Measurements from ENCODE around the gene CNOT2. TPM values are rescaled to one million over a fixed set of nuclear protein-coding genes. Genes with fewer than 3 reads are reported as not detected.

Gene CNOT2
- total and polyA plus RNA-seq, 2 donors (not counting 3 experiments of a cell fraction or from before 2014, with no cell fraction given), result 52.2 to 79.7 TPM

GRCh38 chr12:70267550-70267949 is 24.3 kb downstream of the CNOT2 start:
- H2AFZ ChIP-seq (ENCODE audit: low read depth, low read length), result no peak overlapping the region
- no peak for FAIRE-seq
- peaks cover 3% of the 10 kb centered on the region for H3K9me1 ChIP-seq (replicated peaks; ENCODE audit: control insufficient read depth, extremely low read depth, insufficient read depth, low read length)
- POLR2A ChIA-PET, result no interaction called here
- peaks cover 99% of the 10 kb centered on the region for H3K79me2 ChIP-seq (ENCODE audit: control insufficient read depth, insufficient read depth, low read length)
- H4K20me1 ChIP-seq (replicated peaks; ENCODE audit: control insufficient read depth, extremely low read depth, insufficient read depth, low read length), result peaks cover 31% of the 10 kb centered on the region
- no peak overlapping the region for H3K27ac ChIP-seq (ENCODE audit: insufficient read depth, low read depth, low read length)
- TF ChIP-seq EZH2 (IDR thresholded peaks at IDR 0.05; ENCODE audit: borderline replicate concordance, low read depth, low read length, severe bottlenecking) (no peak), JUN (IDR thresholded peaks at IDR 0.05; ENCODE audit: borderline replicate concordance, insufficient read depth, insufficient read length, low read depth) (no peak), CTCF (IDR thresholded peaks at IDR 0.05; ENCODE audit: extremely low read depth in 1 of 2, insufficient read depth in 1 of 2, low read depth in 1 of 2, low read length in 2 of 2) (no peak), POLR2A (IDR thresholded peaks at IDR 0.05; ENCODE audit: low read depth, low read length) (no peak), MAX (IDR thresholded peaks at IDR 0.05; ENCODE audit: insufficient read depth, insufficient read length) (no peak), GATA2 (IDR thresholded peaks at IDR 0.05; ENCODE audit: insufficient read depth, insufficient read length, low read depth, low read length) (no peak), MYC (IDR thresholded peaks at IDR 0.05; ENCODE audit: low read depth, low read length) (no peak), POLR2AphosphoS5 (IDR thresholded peaks at IDR 0.05; ENCODE audit: insufficient read depth, low read depth, low read length) (no peak), FOS (IDR thresholded peaks at IDR 0.05; ENCODE audit: borderline replicate concordance, insufficient read depth, low read length) (no peak)
- no peaks in the 10 kb centered on the region for H3K36me3 ChIP-seq (ENCODE audit: control insufficient read depth in 2 of 2, extremely low read depth in 1 of 2, insufficient read depth in 2 of 2, low read length in 2 of 2)
- H3K4me3 ChIP-seq (replicated peaks in 1 of 3; ENCODE audit: insufficient read depth in 1 of 3, low read depth in 1 of 3, low read length in 3 of 3), result no peak overlapping the region
- no peak overlapping the region for H3K9ac ChIP-seq (replicated peaks; ENCODE audit: extremely low read depth, insufficient read depth, low read length)
- H3K27me3 ChIP-seq (ENCODE audit: control insufficient read depth in 2 of 2, insufficient read depth in 2 of 2, low read length in 2 of 2), result no peaks in the 10 kb centered on the region
- H3K4me2 ChIP-seq (ENCODE audit: insufficient read depth, low read length), result no peak overlapping the region
- CTCF ChIA-PET, result interaction anchor here (0.7 kb wide), 1 partner anchor 21 kb away, joined by 3 read pairs; no protein-coding TSS in a partner anchor
- H3K9me3 ChIP-seq (replicated peaks; ENCODE audit: control insufficient read depth, insufficient read depth, low read length), result no peaks in the 10 kb centered on the region
- BruUV-seq (replicated peaks), result no TSS peak
- dilution Hi-C loops (cut with MboI; ENCODE audit: extremely low pct_ligation_motif_present, low sequenced_read_pairs) (no loop called here), intact Hi-C loops (cut with micrococcal nuclease) (no loop called here)
- no peaks in the 10 kb centered on the region for H3K4me1 ChIP-seq (ENCODE audit: control insufficient read depth, extremely low read depth, insufficient read depth, low read length)
- DNase-seq (ENCODE audit: low read depth, low spot score), result peak; percentile 30

Measured in endothelial cell of umbilical vein (primary cell).